Middle frontal gyrus (tissue), 1 donor: ENCODE data around the gene HCFC1.
A peak's percentile ranks its signal among the peaks of the same experiment; 100 is the strongest.

Experiments used
- DNase-seq: peaks from one replicate; pipeline ENCODE4 v3.0.0-alpha.2; 2015; ENCODE audit warnings: low spot score; ENCODE audit errors: extremely low spot score

Gene HCFC1

GRCh38 chrX:153971450-153972367 is at the start of gene HCFC1:
HCFC1 (minus strand) TSS chrX:153971818; CDS start chrX:153970840, 978 bp downstream.
- DNase-seq: peak; percentile 70

- no peak for DNase-seq
Observed at GRCh38 chrX:154021131-154021611, 49.6 kb upstream of the HCFC1 start.

GRCh38 chrX:154020536-154021115 is 49.0 kb upstream of the HCFC1 start:
- DNase-seq: no peak

GRCh38 chrX:154019633-154020528 is 48.3 kb upstream of the HCFC1 start, which contains the start of gene IRAK1:
IRAK1 (minus strand) TSS chrX:154019902; CDS start chrX:154019812, 90 bp downstream.
- DNase-seq: peak; percentile 13

- DNase-seq: no peak
Observed at GRCh38 chrX:154019061-154019621, 47.5 kb upstream of the HCFC1 start.

GRCh38 chrX:154018518-154019060 is 47.0 kb upstream of the HCFC1 start:
- no peak for DNase-seq

GRCh38 chrX:154017766-154018517 is 46.3 kb upstream of the HCFC1 start:
- DNase-seq: no peak

GRCh38 chrX:154016366-154017076 is 44.9 kb upstream of the HCFC1 start:
- no peak for DNase-seq

- DNase-seq: no peak
Observed at GRCh38 chrX:154015581-154016264, 44.1 kb upstream of the HCFC1 start.

GRCh38 chrX:154014429-154015380 is 43.1 kb upstream of the HCFC1 start:
- no peak for DNase-seq

GRCh38 chrX:154013614-154014360 is 42.2 kb upstream of the HCFC1 start:
- DNase-seq: no peak

GRCh38 chrX:154013001-154013421 is 41.4 kb upstream of the HCFC1 start:
- DNase-seq: no peak

GRCh38 chrX:154012336-154012991 is 40.8 kb upstream of the HCFC1 start:
- no peak for DNase-seq

- DNase-seq: no peak
Observed at GRCh38 chrX:154011376-154012335, 40.0 kb upstream of the HCFC1 start.
